Prostate gland (tissue), 2 donors: ENCODE data around the gene MAN2B2. TPM values are rescaled to one million over a fixed set of nuclear protein-coding genes. Genes with fewer than 3 reads are reported as not detected.
A peak's percentile ranks its signal among the peaks of the same experiment; 100 is the strongest.

Experiments used
- DNase-seq: peaks from one replicate; pipeline ENCODE4 v3.0.0-alpha.2; 2019; ENCODE audit warnings: low spot score
- H3K27ac ChIP-seq, 2 donors: fragments of 200-600 bp; sonication (generic); 2 replicates each; pipeline ENCODE4 v1.5.1; 2017 to 2019
- H3K27me3 ChIP-seq: fragments of 200-600 bp; sonication (generic); replicated peaks from 2 replicates; pipeline ENCODE4 v1.5.1; 2019; ENCODE audit not compliant: insufficient read depth
- H3K36me3 ChIP-seq, 2 donors: fragments of 200-600 bp; sonication (generic); 1 replicate in 1 of 2; 2 replicates in 1 of 2; pipeline versions ENCODE4 v1.5.1 to v1.8.1; 2017 to 2019
- H3K4me1 ChIP-seq: fragments of 200-600 bp; sonication (generic); replicated peaks from 2 replicates; pipeline ENCODE4 v1.5.1; 2019
- H3K4me3 ChIP-seq, 2 donors: fragments of 200-600 bp; sonication (generic); 2 replicates each; pipeline ENCODE4 v1.5.1; 2017 to 2019
- H3K9me3 ChIP-seq: fragments of 200-600 bp; sonication (generic); 2 replicates; pipeline ENCODE4 v1.5.1; 2017
- CTCF ChIP-seq, 4 experiments: fragments of 200-600 bp in 2 of 4; fragments of 450-650 bp in 2 of 4; sonication (generic) in 2 of 4; IDR thresholded peaks; 1 replicate in 3 of 4; 2 replicates in 1 of 4; pipeline ENCODE4 v1.5.1; 2016 to 2019; ENCODE audit warnings: antibody characterized with exemption in 4 of 4, mild to moderate bottlenecking in 2 of 4, moderate library complexity in 2 of 4
- POLR2A ChIP-seq: fragments of 450-650 bp; IDR thresholded peaks from one replicate; pipeline ENCODE4 v1.6.1; 2016; ENCODE audit warnings: antibody characterized with exemption, mild to moderate bottlenecking
- POLR2AphosphoS5 ChIP-seq: sonication (generic); formaldehyde crosslinking; IDR thresholded peaks from one replicate; pipeline ENCODE4 v1.6.1; 2017; ENCODE audit warnings: antibody characterized with exemption
- WGBS: methylation state at CpG from one replicate; pipeline ENCODE4 v1.1.5; 2018; 5-methylcytosine and 5-hydroxymethylcytosine counted together
- intact Hi-C: fragments of 100-400 bp; cut with DNase I; formaldehyde crosslinking; loops from one replicate; pipeline ENCODE4 v1.14.2; 2022
- total RNA-seq, 2 donors: library from RNA; depleted of rRNA; stranded (reverse); fragments of >200 nt; gene quantifications; one replicate each; pipeline ENCODE4 v1.1.0, GENCODE V29; 2016

Gene MAN2B2
- total RNA-seq, 2 donors from 2014 or later = 52.7 to 69.5 TPM

- Histone ChIP-seq H3K9me3 (no peaks in the 10 kb centered on the region), H3K4me3 (no peak overlapping the region), H3K36me3 (no peaks in the 10 kb centered on the region), H3K27ac (no peak overlapping the region), H3K4me1 (no peaks in the 10 kb centered on the region), H3K27me3 (no peaks in the 10 kb centered on the region)
- no peak for DNase-seq
- intact Hi-C loops = no loop called here
- 82% methylated on average over 13 of the region's 13 CpGs for WGBS
- TF ChIP-seq POLR2A = no peak
- TF ChIP-seq POLR2AphosphoS5 = no peak
- TF ChIP-seq CTCF (IDR thresholded peaks at IDR 0.05) = no peak
These were observed 19.5 kb upstream of the MAN2B2 start for GRCh38 chr4:6555519-6555918.

GRCh38 chr4:6556263-6556662 is 18.7 kb upstream of the MAN2B2 start:
- Histone ChIP-seq H3K36me3 (no peaks in the 10 kb centered on the region), H3K4me1 (no peaks in the 10 kb centered on the region), H3K9me3 (no peaks in the 10 kb centered on the region), H3K27me3 (no peaks in the 10 kb centered on the region), H3K27ac (no peak overlapping the region), H3K4me3 (no peak overlapping the region)
- TF ChIP-seq POLR2AphosphoS5 = peak; percentile 69
- no peak for TF ChIP-seq POLR2A
- WGBS = 43% methylated on average over 6 of the region's 6 CpGs
- peak; percentile 28 for DNase-seq
- intact Hi-C loops = no loop called here

- intact Hi-C loops = no loop called here
- 82% methylated on average over 5 of the region's 5 CpGs for WGBS
- Histone ChIP-seq H3K27me3 (no peaks in the 10 kb centered on the region), H3K36me3 (no peaks in the 10 kb centered on the region), H3K9me3 (no peaks in the 10 kb centered on the region), H3K27ac (no peak overlapping the region), H3K4me1 (no peaks in the 10 kb centered on the region), H3K4me3 (no peak overlapping the region)
- no peak for DNase-seq
- TF ChIP-seq POLR2AphosphoS5 (no peak), CTCF (IDR thresholded peaks at IDR 0.05) (no peak), POLR2A (no peak)
These were observed 17.8 kb upstream of the MAN2B2 start for GRCh38 chr4:6557185-6557584.

- H3K4me1 ChIP-seq = no peaks in the 10 kb centered on the region
- H3K4me3 ChIP-seq = no peak overlapping the region
- no peaks in the 10 kb centered on the region for H3K36me3 ChIP-seq
- DNase-seq = no peak
- 67% methylated on average over 10 of the region's 10 CpGs for WGBS
- no peak overlapping the region for H3K27ac ChIP-seq
- intact Hi-C loops = no loop called here
- H3K27me3 ChIP-seq = no peaks in the 10 kb centered on the region
- no peak for TF ChIP-seq POLR2AphosphoS5
- H3K9me3 ChIP-seq = no peaks in the 10 kb centered on the region
These were observed 17.1 kb upstream of the MAN2B2 start for GRCh38 chr4:6557856-6558255.

GRCh38 chr4:6560416-6561172 is 14.4 kb upstream of the MAN2B2 start:
- DNase-seq = no peak
- intact Hi-C loops = no loop called here
- Histone ChIP-seq H3K27ac (no peak overlapping the region), H3K27me3 (no peaks in the 10 kb centered on the region), H3K4me3 (no peak overlapping the region), H3K9me3 (no peaks in the 10 kb centered on the region), H3K36me3 (no peaks in the 10 kb centered on the region), H3K4me1 (peaks cover 5% of the 10 kb centered on the region)
- TF ChIP-seq POLR2A (no peak), POLR2AphosphoS5 (no peak)
- WGBS = 69% methylated on average over 10 of the region's 10 CpGs

- DNase-seq = no peak
- Histone ChIP-seq H3K27ac (no peak overlapping the region), H3K4me3 (no peak overlapping the region), H3K9me3 (no peaks in the 10 kb centered on the region), H3K4me1 (peaks cover 5% of the 10 kb centered on the region), H3K27me3 (no peaks in the 10 kb centered on the region), H3K36me3 (no peaks in the 10 kb centered on the region)
- 39% methylated on average over 6 of the region's 6 CpGs for WGBS
- no peak for TF ChIP-seq POLR2A
- TF ChIP-seq POLR2AphosphoS5 = no peak
- no peak for TF ChIP-seq CTCF (IDR thresholded peaks at IDR 0.05)
- intact Hi-C loops = no loop called here
These were observed 13.8 kb upstream of the MAN2B2 start for GRCh38 chr4:6561173-6561516.
